NCI-H187 treated with DMSO at 0.1 percent for 48 hours (cell line): ENCODE results near the gene ISG15.
"Not testable (repeated sequence)": the region's sequence is repeated elsewhere in the genome, so short reads cannot be mapped to it uniquely, and the experiment has no call there.

Source experiments
- DNase-seq: peaks from one replicate; lab custom pipeline; 2025; lab: John Stamatoyannopoulos, UW

ISG15 gene

DNA sequence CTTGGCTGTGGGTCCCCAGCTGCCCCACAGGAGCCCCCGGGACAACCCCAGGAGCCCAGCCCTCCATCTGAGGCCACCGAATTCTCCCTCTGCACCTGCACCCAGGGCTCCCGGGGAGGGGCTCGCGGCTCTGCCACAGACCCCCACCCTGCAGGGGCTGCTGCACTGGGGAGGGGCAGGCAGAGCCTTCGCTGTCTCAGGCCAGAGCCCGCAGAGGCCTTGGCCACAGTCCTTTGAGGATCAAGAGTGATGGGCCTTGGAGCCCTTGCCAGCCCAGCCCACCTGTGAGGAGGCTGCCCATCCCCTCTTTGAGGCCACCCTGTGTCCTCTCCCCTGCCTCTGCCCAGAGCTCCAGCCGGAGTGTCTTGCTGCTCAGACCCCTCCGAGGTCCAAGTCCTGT is 37.9 kb upstream of the ISG15 start:
- DNase-seq = no peak

DNA sequence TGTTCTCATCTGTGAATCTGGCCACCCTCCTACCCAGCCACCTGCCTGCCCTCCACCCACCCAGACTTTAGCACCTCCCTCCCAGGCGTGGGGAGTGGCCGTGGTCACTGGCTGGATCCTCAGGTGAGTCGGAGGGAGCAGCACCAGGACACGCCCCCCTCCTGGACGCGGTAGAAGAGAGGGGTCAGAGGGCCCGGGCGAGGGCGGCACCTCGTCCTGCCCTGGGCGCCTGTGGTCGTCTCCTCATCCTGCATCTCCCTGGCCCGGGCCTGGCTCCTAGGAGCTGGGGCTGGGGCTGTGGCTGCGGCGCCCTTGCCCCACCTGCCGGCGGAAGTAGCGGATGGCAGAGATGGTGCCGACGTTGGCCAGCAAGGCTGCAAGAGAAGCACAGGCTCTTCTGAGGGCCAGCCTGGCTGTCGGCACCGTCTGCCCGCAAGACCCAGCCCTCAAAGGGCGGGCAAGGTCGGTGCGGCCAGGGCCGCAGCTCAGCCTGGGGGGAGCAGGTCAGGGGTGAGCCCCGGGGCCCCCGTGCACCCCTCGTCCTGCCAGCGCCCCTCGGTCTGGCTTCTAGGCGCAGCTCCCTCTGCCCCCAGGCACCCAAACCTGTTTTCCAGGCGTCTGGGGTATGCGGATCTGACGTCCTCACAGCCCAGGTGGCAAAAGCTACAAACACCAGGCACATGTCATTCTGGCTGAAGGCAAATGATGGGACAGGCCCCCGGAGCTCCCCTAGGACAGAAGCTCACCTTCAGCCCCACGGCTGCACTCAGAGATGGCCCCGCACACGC is 37.2 kb upstream of the ISG15 start:
- DNase-seq = no peak

DNA sequence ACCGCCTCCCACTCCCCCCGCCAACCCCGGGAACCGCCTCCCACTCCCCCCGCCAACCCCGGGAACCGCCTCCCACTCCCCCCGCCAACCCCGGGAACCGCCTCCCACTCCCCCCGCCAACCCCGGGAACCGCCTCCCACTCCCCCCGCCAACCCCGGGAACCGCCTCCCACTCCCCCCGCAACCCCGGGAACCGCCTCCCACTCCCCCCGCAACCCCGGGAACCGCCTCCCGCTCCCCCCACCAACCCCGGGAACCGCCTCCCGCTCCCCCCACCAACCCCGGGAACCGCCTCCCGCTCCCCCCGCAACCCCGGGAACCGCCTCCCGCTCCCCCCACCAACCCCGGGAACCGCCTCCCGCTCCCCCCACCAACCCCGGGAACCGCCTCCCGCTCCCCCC is 36.5 kb upstream of the ISG15 start:
- DNase-seq = not testable (repeated sequence)

DNA sequence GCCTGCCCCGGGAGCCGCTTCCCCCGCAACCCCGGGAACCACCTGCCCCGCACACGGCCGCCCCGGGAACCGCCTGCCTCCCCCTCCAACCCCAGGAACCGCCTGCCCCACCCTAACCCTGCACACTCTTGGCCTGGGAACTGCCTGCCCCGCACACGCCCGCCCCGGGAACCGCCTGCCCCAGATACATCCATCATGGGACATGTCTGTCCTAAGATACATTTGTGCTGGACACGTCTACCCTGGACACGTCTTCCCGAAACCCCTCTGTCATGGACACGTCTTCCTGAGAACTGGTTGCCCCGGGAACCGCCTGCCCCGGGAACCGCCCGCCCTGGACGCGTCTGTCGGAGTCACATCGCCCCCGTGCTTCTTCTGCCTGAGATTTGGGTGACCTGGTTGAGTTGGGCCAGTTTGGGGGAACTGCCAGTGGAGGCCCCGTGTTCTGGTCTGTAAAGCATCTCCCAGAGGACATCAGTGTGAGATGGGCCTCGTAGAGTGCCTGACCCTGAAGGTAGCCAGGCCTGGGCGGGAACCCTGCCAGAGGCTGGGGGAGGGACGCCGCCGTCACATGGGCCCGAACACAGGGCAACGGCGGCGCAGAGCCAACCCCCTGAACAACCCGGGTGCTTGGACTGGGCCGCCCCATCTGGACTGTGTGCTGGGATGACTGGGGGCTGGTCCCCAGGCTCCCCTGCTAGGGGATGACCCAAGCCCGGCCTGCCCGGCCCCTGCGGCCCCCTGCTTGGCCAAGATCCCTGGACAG is 35.0 kb upstream of the ISG15 start:
- no peak for DNase-seq

DNA sequence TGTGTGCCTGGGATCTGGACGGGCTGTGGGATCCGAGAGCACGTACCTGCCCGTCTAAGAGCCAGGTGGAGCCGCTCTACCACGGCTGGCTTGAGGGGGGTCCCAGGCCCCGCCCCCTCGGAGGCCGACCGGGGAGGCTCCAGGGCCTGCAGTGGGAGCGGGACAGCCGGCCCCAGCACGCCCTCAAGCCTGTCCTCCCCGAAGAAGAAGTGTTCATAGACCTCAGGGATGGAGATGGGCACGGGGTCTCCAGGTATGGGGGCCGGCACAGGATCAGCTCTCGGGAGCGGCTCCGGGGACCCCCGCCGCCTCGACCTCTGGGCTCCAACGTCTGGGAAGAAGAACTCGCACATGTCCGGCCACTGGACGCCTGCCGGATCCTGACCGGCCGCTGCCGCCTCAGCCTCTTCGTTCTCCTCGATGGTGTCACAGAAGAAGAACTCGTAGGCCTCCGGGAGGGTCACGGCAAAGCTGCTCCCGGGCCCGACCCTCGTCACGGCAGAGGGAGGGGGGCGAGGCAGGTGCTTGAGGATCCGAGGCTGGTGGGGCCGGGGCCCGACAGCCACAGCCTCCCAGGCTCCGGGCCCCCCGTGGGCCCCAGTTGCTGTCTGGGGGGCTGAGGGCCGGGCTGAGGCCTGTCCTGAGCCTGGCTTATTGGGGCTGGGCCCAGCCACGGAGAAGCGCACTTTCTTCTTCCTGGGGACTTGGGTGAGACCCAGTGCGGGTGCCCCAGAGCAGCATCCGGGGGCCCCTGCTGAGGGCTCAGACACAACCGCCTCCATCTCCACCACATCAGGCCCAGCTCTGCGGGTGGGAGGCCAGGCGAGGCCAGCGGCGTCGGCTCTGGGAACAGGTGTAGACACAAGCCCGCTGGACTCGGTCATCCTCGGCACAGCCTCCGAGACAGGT is 34.2 kb upstream of the ISG15 start:
- no peak for DNase-seq

DNA sequence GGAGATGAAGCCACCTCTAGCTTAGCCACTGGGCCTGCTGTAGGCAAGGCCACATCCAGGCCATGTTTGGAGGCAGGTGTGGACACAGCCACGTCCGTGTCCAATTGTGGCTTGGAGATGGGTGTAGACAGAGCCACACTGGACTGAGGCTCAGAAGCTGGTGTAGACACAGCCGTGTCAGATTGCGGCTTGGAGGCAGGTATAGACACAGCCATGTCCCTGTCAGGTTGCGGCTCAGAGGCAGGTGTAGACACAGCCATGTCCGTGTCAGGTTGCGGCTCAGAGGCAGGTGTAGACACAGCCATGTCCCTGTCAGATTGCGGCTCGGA is 33.6 kb upstream of the ISG15 start:
- no peak for DNase-seq

DNA sequence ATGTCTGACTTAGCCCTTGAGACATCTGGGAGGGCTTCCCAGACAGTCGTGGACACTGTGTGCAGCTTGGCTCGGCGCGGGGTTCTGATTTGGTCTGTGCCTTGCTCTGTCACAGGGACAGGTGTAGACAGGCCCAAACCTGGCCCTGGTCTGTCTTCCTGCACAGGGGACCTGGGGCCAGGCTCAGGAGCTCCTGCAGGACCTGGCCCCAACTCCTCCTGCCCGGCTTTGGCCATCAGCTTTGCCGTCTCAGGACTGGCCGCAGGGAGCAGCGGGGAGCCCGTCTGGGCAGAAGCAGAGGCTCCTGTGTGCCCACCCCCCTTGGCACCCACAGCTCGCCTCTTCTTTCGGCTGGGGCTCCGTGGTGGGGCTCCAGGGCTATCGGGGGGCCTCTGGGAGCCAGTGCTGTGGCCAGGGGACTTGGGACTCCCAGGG is 33.1 kb upstream of the ISG15 start:
- DNase-seq = no peak

DNA sequence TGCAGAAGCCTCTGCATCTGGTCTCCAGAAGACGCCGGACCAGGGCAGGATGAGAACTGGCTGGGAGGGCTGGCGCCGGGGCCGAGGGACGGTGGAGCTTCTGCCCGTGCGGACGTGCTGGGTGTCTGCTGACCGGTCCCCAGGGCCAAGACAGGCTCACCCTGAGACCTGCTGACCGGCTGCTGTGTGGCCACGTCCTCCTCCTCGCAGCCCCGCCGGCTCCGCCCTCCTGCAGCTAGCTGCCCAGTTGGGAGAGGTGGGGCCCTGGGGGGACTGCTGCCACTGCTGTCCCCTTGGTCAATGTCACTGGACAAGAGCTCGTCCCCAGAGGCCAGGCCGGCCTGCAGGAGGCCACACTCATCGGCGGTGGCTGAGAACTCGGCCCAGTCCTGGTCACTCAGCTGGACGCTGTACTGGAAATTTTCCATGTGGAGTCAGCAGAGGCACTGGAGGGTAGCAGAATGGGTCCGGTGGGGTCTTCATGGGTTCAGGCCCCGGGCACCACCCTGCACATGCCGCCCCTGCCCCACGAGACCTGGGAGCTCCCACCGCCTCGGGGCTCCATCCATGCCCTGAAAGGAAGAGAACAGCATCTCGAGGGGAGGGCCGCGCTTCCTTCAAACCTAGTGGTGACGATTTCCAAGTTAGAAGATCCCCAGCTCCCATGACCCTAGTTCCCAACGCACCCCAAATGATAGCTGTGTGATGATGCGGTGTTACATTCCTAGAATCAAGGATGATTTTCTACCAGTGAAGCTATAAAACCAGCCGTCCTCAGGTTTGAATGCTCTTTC is 32.5 kb upstream of the ISG15 start:
- DNase-seq = no peak

DNA sequence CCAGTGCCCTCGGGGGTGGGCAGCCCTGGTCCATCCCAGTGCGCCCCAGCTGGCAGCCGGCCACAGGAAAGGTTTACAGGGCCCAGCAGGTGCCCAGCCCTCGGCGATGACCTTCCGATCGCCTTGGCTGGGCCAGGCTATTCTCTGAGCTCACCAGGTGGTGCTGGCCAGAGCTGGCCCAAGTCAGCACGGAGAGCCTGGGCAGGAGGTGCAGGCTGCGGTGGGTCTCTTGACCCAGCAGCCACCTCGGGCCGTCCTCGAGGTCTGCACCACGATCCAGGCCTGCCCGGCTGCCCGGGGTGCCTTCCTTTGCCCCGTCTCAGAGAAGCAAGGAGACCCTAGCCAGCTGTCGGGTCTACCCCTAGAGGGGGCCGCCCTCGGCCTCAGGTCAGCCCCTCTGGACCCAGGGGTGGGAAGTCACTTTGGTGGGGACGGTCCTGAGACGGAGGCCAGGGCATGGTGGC is 31.8 kb upstream of the ISG15 start:
- DNase-seq = no peak

DNA sequence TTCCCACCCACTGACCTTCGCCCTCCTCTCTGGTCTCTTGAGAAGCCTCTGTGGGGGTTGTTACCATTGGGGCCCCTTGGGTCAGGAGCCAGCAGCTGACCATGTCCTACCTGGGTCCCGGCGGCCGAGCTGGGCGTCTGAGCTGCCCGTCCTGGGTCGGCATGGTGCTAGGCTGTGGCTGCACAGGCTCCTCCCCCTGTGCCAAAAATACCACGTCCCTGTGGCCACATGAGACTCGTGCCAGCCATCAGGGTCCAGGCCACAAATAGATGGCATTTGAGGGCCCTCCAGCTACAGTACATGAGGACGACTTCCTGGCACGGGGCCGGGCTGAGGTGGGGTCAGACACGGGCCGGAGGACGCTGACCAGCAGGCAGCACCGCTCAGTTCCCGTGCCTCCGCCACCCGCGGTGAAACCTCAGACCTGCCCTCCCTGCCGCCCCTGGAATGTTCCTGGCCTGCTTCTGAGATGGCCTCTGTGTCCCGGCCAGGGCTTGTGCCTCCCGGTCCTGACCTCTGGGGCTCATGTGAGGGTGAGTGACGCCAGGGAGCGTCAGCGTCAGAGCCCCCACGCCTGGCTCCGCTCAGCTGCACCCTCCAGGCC is 31.2 kb upstream of the ISG15 start, which contains the start of gene PERM1:
PERM1 (minus strand) TSS at position 139 of the 604 bp plus-strand sequence. CDS start 1,064 bp downstream, outside the sequence.
- DNase-seq = no peak

DNA sequence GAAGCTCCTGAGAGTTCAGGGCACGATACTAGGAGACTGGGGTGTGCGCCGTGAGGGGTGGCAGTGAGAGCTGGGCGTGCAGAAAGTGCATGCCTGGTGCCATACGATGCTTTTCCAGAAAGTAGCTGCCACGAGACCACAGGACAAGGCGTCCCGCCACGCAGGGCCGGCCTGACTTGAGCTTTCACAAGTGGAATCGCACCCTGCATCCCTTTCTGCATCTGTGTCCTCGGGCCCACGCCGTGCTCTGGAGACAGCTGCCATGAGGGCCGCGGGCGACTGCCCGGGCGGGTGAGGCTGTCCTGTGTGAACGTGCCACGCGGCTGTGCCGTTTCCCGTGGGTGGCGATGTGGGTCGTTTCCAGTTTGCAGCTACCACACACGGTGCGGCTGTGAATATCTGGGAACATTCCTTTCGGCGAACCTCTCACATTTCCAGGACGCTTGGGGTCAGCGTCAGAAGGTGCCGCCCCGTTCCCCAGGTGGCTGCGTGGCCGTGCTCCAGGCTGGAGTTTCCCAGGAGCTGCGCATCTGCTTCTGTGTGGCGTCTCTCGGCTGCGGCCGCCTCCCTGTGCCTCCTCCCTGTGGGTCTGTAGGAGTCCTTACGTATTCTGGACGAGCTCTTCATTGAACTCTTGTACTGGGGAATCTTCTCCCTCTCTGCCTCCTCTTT is 30.4 kb upstream of the ISG15 start:
- no peak for DNase-seq

DNA sequence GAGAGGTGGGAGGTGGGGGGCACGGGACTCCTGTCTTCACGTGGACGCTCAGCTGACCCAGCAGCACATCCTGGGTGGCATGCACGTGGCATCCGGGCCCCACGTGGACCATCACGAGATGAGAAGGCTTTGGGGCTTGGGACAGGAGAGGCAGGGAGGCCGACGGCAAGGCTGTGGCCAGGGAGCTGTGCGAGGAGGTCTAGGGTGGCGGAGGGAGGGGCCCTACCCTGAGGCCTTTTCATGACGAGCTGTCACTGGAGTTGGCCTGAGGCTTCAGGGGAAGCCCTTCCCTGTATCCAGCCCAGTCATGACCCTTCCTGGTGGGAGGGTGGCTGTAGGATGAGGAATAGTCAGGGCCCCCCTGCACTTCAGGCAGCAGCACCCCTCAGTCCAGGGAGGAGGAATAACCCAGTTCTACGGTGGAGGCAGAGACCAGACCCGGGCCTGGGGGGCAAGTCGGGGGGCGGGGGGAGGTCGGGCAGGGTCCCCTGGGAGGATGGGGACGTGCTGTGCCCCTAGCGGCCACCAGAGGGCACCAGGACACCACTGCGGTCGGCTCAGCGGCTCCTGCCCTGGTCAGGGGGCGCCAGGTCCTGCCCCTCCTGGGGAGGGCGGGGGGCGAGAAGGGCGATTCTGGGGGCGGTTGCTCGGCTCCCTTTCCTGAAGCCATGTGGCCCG is 29.4 kb upstream of the ISG15 start:
- no peak for DNase-seq

DNA sequence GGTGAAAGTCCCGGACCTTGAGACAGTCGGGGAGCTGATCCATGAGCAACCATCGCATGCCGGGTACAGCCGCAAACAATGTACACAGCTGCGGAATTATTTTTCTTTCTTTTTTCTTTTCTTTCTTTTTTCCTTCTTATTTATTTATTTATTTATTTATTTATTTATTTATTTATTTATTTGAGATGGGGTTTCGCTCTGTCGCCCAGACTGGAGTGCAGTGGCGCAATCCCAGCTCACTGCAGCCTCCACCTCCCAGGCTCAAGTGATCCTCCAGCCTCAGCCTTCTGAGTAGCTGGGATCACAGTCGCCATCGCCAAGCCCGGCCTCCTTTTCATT is 28.9 kb upstream of the ISG15 start:
- DNase-seq = no peak

DNA sequence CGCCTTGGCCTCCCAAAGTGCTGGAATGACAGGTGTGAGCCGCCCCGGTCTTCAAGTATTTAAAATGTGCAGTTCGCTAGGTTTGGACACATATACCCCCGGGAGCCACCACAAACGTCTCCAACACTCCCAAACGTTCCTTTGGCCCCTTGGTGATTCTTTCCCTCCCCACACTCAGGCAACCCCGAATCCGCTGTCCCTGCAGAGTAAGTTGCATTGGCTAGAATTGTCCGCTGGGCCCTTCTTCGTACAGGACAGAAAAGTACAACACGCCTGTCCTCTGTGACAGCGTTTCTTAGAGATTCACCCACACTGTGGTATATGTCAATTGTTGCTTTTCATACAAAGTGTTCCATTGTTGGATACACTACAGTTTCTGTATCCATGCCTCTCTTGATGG is 28.2 kb upstream of the ISG15 start:
- DNase-seq = no peak

DNA sequence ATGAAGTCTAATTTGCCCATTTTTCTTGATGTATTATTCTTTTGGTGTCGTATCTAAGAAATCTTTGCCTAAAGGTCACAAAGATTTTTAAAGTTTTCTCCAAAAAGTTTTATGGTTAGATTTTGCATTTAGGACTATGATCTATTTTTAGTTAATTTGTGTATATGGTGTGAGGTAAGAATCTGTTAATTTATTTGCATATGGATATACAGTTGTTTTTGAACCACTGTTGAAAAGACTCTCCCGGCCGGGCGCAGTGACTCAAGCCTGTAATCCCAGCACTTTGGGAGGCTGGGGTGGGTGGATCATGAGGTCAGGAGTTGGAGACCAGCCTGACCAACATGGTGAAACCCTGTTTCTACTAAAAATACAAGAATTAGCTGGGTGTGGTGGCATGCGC is 25.2 kb upstream of the ISG15 start:
- DNase-seq = not testable (repeated sequence)

DNA sequence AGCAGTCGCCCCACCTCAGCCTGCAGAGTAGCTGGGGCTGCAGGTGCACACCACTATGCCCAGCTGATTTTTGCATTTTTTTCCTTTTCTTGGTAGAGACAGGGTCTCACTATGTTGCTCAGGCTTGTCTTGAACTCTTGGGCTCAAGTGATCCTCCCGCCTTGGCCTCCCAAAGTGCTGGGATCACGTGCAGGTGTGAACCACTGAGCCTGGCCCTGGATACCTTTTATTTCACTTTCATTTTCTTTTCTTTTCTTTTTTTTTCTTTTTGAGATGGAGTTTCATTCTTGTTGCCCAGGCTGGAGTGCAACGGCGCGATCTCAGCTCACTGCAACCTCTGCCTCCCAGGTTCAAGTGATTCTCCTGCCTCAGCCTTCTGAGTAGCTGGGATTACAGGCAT is 22.0 kb upstream of the ISG15 start:
- not testable (repeated sequence) for DNase-seq

DNA sequence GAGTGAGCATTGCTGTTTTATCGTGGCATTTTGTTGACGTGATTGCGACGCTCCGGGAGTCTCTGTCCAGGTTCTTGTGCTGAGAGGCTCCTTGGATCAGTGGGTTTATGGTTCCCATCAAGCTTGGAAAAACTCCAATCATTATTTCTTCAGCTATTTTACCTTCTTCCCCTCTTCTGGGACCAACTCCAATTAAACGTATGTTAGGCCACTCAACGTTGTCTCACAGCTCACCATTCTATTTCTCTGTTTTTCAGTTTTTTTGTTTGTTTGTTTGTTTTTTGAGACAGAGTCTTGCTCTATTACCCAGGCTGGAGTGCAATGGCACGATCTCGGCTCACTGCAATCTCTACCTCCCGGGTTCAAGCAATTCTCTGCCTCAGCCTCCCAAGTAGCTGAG is 21.4 kb upstream of the ISG15 start:
- no peak for DNase-seq

DNA sequence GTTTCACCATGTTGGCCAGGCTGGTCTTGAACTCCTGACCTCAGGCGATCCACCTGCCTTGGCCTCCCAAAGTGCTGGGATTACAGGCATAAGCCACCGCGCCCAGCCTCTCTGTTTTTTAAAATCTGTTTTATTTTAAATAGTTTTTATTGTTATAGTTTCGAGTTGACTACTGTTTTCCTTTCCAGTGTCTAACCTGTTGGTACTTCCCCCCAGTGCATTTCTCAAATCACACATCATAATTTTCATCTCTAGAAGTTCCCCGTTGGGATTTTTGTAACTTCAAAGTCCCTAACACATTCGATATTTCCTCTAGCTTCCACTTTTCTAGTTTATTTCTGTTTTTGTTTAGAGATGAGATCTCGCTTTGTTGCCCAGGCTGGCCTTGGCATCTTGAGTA is 20.9 kb upstream of the ISG15 start:
- DNase-seq = no peak

DNA sequence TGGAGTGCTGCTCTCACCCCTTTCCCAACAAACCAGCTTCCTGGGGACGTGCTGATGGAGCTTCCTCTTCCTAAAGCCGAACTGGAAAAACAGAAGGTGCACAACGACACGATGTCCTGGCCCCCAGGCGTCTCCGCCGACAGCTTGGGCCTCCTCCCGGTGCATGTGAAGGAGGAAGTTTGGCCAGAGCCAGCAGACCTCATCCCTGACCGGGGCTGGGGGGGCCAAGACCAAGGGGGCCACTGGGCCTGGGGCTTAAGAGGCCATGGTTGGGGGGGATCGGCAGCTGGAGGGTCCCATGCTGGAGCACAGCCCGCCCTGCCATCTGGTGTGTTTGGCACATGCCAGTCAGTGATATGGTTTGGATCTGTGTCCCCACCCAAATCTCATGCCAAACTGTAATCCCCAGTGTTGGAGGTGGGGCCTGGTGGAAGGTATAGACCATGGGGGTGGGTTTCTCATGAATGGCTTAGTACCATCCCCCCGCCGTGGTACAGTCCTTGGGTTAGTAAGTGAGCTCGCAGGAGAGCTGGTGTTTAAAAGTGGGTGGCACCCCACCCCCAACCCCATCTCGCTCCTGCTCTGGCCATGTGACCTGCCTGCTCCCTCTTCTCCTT is 19.8 kb upstream of the ISG15 start:
- no peak for DNase-seq

DNA sequence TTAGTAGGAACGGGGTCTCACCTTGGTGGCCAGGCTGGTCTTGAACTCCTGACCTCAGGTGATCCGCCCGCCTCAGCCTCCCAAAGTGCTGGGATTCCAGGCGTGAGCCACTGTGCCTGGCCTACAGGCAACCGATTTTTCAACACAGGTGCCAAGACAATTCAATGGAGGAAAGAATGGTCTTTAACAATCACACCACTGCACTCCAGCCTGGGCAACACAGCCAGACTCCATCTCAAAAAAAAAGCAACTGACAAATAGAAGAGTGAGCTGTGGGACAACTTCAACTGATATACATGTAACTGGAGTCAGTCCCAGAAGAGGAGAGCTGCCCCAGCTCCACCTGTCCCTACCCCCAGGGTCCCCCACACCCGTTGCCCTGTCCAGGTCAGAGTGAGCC is 18.8 kb upstream of the ISG15 start:
- not testable (repeated sequence) for DNase-seq
